GM10266 (cell line): ENCODE results near the gene MAMDC4.
"Not testable (repeated sequence)": the region's sequence is repeated elsewhere in the genome, so short reads cannot be mapped to it uniquely, and the experiment has no call there.

Experiments
- DNase-seq: peaks from one replicate; pipeline ENCODE4 v3.0.0; 2012; ENCODE audit errors: extremely low spot score
- CTCF ChIP-seq: IDR thresholded peaks from 2 replicates; pipeline ENCODE4 v1.5.1; 2012; ENCODE audit warnings: mild to moderate bottlenecking, low read depth; ENCODE audit not compliant: control insufficient read depth, insufficient read depth; ENCODE audit errors: missing control alignments

Gene MAMDC4

GRCh38 chr9:136862849-136863622 is 10.9 kb downstream of the MAMDC4 start:
- no peak for TF ChIP-seq CTCF
- no peak for DNase-seq

GRCh38 chr9:136863623-136864273 is 11.6 kb downstream of the MAMDC4 start:
- no peak for TF ChIP-seq CTCF
- no peak for DNase-seq

- DNase-seq: no peak
- TF ChIP-seq CTCF: no peak
Observed at GRCh38 chr9:136865041-136865767, 13.1 kb downstream of the MAMDC4 start.

- no peak for TF ChIP-seq CTCF
- DNase-seq: no peak
Observed at GRCh38 chr9:136865768-136866103, 13.6 kb downstream of the MAMDC4 start.

- not testable (repeated sequence) for DNase-seq
Observed at GRCh38 chr9:136866898-136867421, 14.8 kb downstream of the MAMDC4 start.

- DNase-seq: no peak
- no peak for TF ChIP-seq CTCF
Observed at GRCh38 chr9:136867480-136867879, 15.3 kb downstream of the MAMDC4 start.

GRCh38 chr9:136867917-136868316 is 15.8 kb downstream of the MAMDC4 start:
- TF ChIP-seq CTCF: no peak
- no peak for DNase-seq
